Measurements from ENCODE around the gene TEX30. TPM values are rescaled to one million over a fixed set of nuclear protein-coding genes. Genes with fewer than 3 reads are reported as not detected.
A peak's percentile ranks its signal among the peaks of the same experiment; 100 is the strongest.

The TEX30 gene
- total and polyA plus RNA-seq, 2 of the 4 experiments (the other 2 are of a cell fraction), result 8.1 to 10.4 TPM

- Histone ChIP-seq H3K4me2 (ENCODE audit: low read depth, low read length) (peak overlapping the region; percentile 72), H2BK120ac (ENCODE audit: low read depth, low read length) (0 out of 2 replicates have a peak overlapping the region, but pooled peaks have one; percentile 1), H3K4ac (ENCODE audit: low read depth, low read length) (peak overlapping the region; percentile 98), H3K14ac (replicated peaks; ENCODE audit: low read depth, low read length) (peak overlapping the region; percentile 98), H3K36me3 (ENCODE audit: control insufficient read depth, insufficient read depth, low read length) (no peaks in the 10 kb centered on the region), H2BK15ac (ENCODE audit: low read depth, low read length) (no peak overlapping the region), H2AK9ac (replicated peaks; ENCODE audit: low read depth, low read length, poor library complexity) (peak overlapping the region; percentile 93), H3K27ac (ENCODE audit: insufficient read depth, low read length) (peak overlapping the region; percentile 85), H2BK5ac (ENCODE audit: low read depth, low read length, poor library complexity, severe bottlenecking) (no peak overlapping the region), H3K56ac (ENCODE audit: extremely low read depth, insufficient read depth, low read length) (no peak overlapping the region), H3K79me1 (ENCODE audit: low read depth in 1 of 2, low read length in 2 of 2) (peaks cover 13 to 26% of the 10 kb centered on the region in 2 experiments), H2AFZ (replicated peaks; ENCODE audit: low read length, poor library complexity) (peak overlapping the region; percentile 100), H4K20me1 (ENCODE audit: insufficient read depth, low read length) (no peaks in the 10 kb centered on the region; the same call in 1 of the 2 replicates), H3K9me3 (ENCODE audit: control insufficient read depth, insufficient read depth, low read length) (no peaks in the 10 kb centered on the region), H4K91ac (ENCODE audit: insufficient read depth, low read depth, low read length) (peak overlapping the region; percentile 66), H3K9me1 (ENCODE audit: insufficient read depth, low read length) (peaks cover 4% of the 10 kb centered on the region; the same call in 1 of the 2 replicates), H3K23ac (ENCODE audit: low read depth, low read length) (peak overlapping the region; percentile 97), H3K4me1 (ENCODE audit: control insufficient read depth, insufficient read depth, low read length) (peaks cover 2% of the 10 kb centered on the region; the same call in 1 of the 2 replicates), H4K5ac (ENCODE audit: low read depth, low read length) (peak overlapping the region; percentile 76), H4K8ac (ENCODE audit: low read depth in 2 of 2, low read length in 2 of 2) (peak overlapping the region; percentile 99), H2BK20ac (ENCODE audit: low read depth, low read length) (no peak overlapping the region), H3K4me3 (ENCODE audit: insufficient read depth, low read depth, low read length) (peak overlapping the region; percentile 76), H3K9ac (ENCODE audit: low read depth, low read length) (peak overlapping the region; percentile 84), H2AK5ac (ENCODE audit: low read depth, low read length) (peak overlapping the region; percentile 41), H3K18ac (ENCODE audit: low read depth, low read length) (no peak overlapping the region), H3K27me3 (ENCODE audit: control insufficient read depth, insufficient read depth, low read length) (no peaks in the 10 kb centered on the region)
- in situ Hi-C loops (cut with MboI; ENCODE audit: low sequenced_read_pairs) (no loop called here), dilution Hi-C loops (cut with HindIII; ENCODE audit: low sequenced_read_pairs, unreplicated experiment) (no loop called here), intact Hi-C loops (cut with micrococcal nuclease) (loop anchor here (5.0 kb wide), 2 partner anchors 67 to 122 kb away; no protein-coding TSS in a partner anchor)
- no TSS peak for BruUV-seq (replicated peaks)
- DNase-seq (no peak), ATAC-seq (ENCODE audit: low read depth) (no peak)
- no peak for TF ChIP-seq POLR2A (IDR thresholded peaks at IDR 0.05; ENCODE audit: low read depth, low read length)
- no peak for TF ChIP-seq MAZ (IDR thresholded peaks at IDR 0.05; ENCODE audit: borderline replicate concordance, low read depth, low read length)
- TF ChIP-seq ELK1 (IDR thresholded peaks at IDR 0.05; ENCODE audit: borderline replicate concordance, low read depth, low read length), result no peak
- no peak for TF ChIP-seq SMC3 (IDR thresholded peaks at IDR 0.05; ENCODE audit: low read depth, low read length)
- TF ChIP-seq FOS (IDR thresholded peaks at IDR 0.05; ENCODE audit: low read depth, low read length), result no peak
- no peak for TF ChIP-seq CEBPB (IDR thresholded peaks at IDR 0.05; ENCODE audit: low read depth, low read length)
- no peak for TF ChIP-seq RAD21 (IDR thresholded peaks at IDR 0.05; ENCODE audit: low read length)
- TF ChIP-seq RFX5 (IDR thresholded peaks at IDR 0.05; ENCODE audit: low read depth, low read length), result no peak
- TF ChIP-seq MAFK (IDR thresholded peaks at IDR 0.05; ENCODE audit: low read depth, low read length), result no peak
- TF ChIP-seq BHLHE40 (IDR thresholded peaks at IDR 0.05; ENCODE audit: low read depth, low read length), result no peak
- TF ChIP-seq MXI1 (IDR thresholded peaks at IDR 0.05; ENCODE audit: borderline replicate concordance, low read depth, low read length), result no peak
- no peak for TF ChIP-seq NFE2L2 (IDR thresholded peaks at IDR 0.05; ENCODE audit: low read depth, low read length)
- TF ChIP-seq RCOR1 (IDR thresholded peaks at IDR 0.05; ENCODE audit: insufficient replicate concordance, low read length), result no peak
- no peak for TF ChIP-seq CHD1 (IDR thresholded peaks at IDR 0.05; ENCODE audit: low read depth, low read length)
- TF ChIP-seq, protein P1, sequence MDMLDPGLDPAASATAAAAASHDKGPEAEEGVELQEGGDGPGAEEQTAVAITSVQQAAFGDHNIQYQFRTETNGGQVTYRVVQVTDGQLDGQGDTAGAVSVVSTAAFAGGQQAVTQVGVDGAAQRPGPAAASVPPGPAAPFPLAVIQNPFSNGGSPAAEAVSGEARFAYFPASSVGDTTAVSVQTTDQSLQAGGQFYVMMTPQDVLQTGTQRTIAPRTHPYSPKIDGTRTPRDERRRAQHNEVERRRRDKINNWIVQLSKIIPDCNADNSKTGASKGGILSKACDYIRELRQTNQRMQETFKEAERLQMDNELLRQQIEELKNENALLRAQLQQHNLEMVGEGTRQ (IDR thresholded peaks at IDR 0.05; ENCODE audit: low read depth, low read length), result no peak
- TF ChIP-seq, protein P2, sequence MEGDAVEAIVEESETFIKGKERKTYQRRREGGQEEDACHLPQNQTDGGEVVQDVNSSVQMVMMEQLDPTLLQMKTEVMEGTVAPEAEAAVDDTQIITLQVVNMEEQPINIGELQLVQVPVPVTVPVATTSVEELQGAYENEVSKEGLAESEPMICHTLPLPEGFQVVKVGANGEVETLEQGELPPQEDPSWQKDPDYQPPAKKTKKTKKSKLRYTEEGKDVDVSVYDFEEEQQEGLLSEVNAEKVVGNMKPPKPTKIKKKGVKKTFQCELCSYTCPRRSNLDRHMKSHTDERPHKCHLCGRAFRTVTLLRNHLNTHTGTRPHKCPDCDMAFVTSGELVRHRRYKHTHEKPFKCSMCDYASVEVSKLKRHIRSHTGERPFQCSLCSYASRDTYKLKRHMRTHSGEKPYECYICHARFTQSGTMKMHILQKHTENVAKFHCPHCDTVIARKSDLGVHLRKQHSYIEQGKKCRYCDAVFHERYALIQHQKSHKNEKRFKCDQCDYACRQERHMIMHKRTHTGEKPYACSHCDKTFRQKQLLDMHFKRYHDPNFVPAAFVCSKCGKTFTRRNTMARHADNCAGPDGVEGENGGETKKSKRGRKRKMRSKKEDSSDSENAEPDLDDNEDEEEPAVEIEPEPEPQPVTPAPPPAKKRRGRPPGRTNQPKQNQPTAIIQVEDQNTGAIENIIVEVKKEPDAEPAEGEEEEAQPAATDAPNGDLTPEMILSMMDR (conservative IDR thresholded peaks at IDR 0.05; ENCODE audit: low read depth, low read length), result no peak
- WGBS, 2 experiments (ENCODE audit: extremely low coverage in 2 of 2, insufficient read length in 1 of 2), result 85% methylated on average over 17 of the region's 27 CpGs; no CpG with 5 or more reads in 1 of the 2 experiments
- ChIA-PET POLR2A (ENCODE audit: unreplicated experiment) (interaction anchor here (0.6 kb wide), 1 partner anchor 42 kb away, joined by 8 read pairs; no protein-coding TSS in a partner anchor), CTCF (no interaction called here)
These were observed 605 bp upstream of the TEX30 start for GRCh38 chr13:102774214-102774568.
